ENCODE data around the gene SERP1. TPM values are rescaled to one million over a fixed set of nuclear protein-coding genes. Genes with fewer than 3 reads are reported as not detected.

The SERP1 gene
- total RNA-seq, 2 experiments from 2014 or later, result 97.4 to 182 TPM

- no TSS peak for BruUV-seq (replicated peaks)
- H3K9me2 ChIP-seq (ENCODE audit: insufficient read depth, low read length), result no peaks in the 10 kb centered on the region
- TF ChIP-seq CTCF (conservative IDR thresholded peaks at IDR 0.05; ENCODE audit: low read length), result no peak
- TF ChIP-seq EZH2phosphoT487 (IDR thresholded peaks at IDR 0.05; ENCODE audit: borderline replicate concordance, low read depth, low read length), result no peak
- intact Hi-C loops (cut with micrococcal nuclease; ENCODE audit: unreplicated experiment), result no loop called here
- H3K79me2 ChIP-seq (ENCODE audit: insufficient read depth, low read depth, low read length), result peaks cover 48% of the 10 kb centered on the region
- H3K27ac ChIP-seq (ENCODE audit: low read depth, low read length, poor library complexity, severe bottlenecking), result no peak overlapping the region
- no peak overlapping the region for H3K4me2 ChIP-seq (ENCODE audit: low read length)
- H2AFZ ChIP-seq (ENCODE audit: low read length), result no peak overlapping the region
- no peak for DNase-seq (ENCODE audit: low spot score)
- peaks cover 41% of the 10 kb centered on the region for H3K36me3 ChIP-seq (ENCODE audit: insufficient read depth, low read length)
- H3K4me3 ChIP-seq (ENCODE audit: low read depth, low read length, poor library complexity, severe bottlenecking), result no peak overlapping the region
- peaks cover 24% of the 10 kb centered on the region for H3K4me1 ChIP-seq (ENCODE audit: insufficient read depth, low read length, poor library complexity, severe bottlenecking)
- H3K9me3 ChIP-seq (ENCODE audit: low read length), result no peaks in the 10 kb centered on the region
- H4K20me1 ChIP-seq (ENCODE audit: insufficient read depth, low read length), result peaks cover 36% of the 10 kb centered on the region
- ChIA-PET CTCF (ENCODE audit: unreplicated experiment) (no interaction called here), POLR2A (interaction anchor here (0.6 to 1.0 kb wide), 4 partner anchors 27 to 622 kb away, joined by 3 to 5 read pairs (median 3); no protein-coding TSS in a partner anchor)
Observed at GRCh38 chr3:150540991-150541390, 5.3 kb downstream of the SERP1 start.

GRCh38 chr3:150540297-150540696 lies 6.0 kb downstream of the SERP1 start:
- no peaks in the 10 kb centered on the region for H3K9me2 ChIP-seq (ENCODE audit: insufficient read depth, low read length)
- H3K4me3 ChIP-seq (ENCODE audit: low read depth, low read length, poor library complexity, severe bottlenecking), result no peak overlapping the region
- H2AFZ ChIP-seq (ENCODE audit: low read length), result no peak overlapping the region
- BruUV-seq (replicated peaks), result no TSS peak
- H3K36me3 ChIP-seq (ENCODE audit: insufficient read depth, low read length), result peaks cover 41% of the 10 kb centered on the region
- peaks cover 24% of the 10 kb centered on the region for H3K4me1 ChIP-seq (ENCODE audit: insufficient read depth, low read length, poor library complexity, severe bottlenecking)
- no peak for DNase-seq (ENCODE audit: low spot score)
- intact Hi-C loops (cut with micrococcal nuclease; ENCODE audit: unreplicated experiment), result no loop called here
- ChIA-PET CTCF (ENCODE audit: unreplicated experiment) (no interaction called here), POLR2A (interaction anchor here (0.7 to 1.0 kb wide), 2 partner anchors 28 to 221 kb away, joined by 3 read pairs; no protein-coding TSS in a partner anchor)
- H3K27ac ChIP-seq (ENCODE audit: low read depth, low read length, poor library complexity, severe bottlenecking), result no peak overlapping the region
- peaks cover 41% of the 10 kb centered on the region for H3K79me2 ChIP-seq (ENCODE audit: insufficient read depth, low read depth, low read length)
- peaks cover 33% of the 10 kb centered on the region for H4K20me1 ChIP-seq (ENCODE audit: insufficient read depth, low read length)
- no peak for TF ChIP-seq CTCF (conservative IDR thresholded peaks at IDR 0.05; ENCODE audit: low read length)
- TF ChIP-seq EZH2phosphoT487 (IDR thresholded peaks at IDR 0.05; ENCODE audit: borderline replicate concordance, low read depth, low read length), result no peak
- no peaks in the 10 kb centered on the region for H3K9me3 ChIP-seq (ENCODE audit: low read length)
- H3K4me2 ChIP-seq (ENCODE audit: low read length), result no peak overlapping the region

GRCh38 chr3:150538324-150539208 lies 7.7 kb downstream of the SERP1 start:
- peaks cover 11% of the 10 kb centered on the region for H3K4me1 ChIP-seq (ENCODE audit: insufficient read depth, low read length, poor library complexity, severe bottlenecking)
- no peak overlapping the region for H2AFZ ChIP-seq (ENCODE audit: low read length)
- no peak overlapping the region for H3K4me3 ChIP-seq (ENCODE audit: low read depth, low read length, poor library complexity, severe bottlenecking)
- H3K79me2 ChIP-seq (ENCODE audit: insufficient read depth, low read depth, low read length), result peaks cover 24% of the 10 kb centered on the region
- H3K27ac ChIP-seq (ENCODE audit: low read depth, low read length, poor library complexity, severe bottlenecking), result no peak overlapping the region
- H3K9me2 ChIP-seq (ENCODE audit: insufficient read depth, low read length), result no peaks in the 10 kb centered on the region
- H3K4me2 ChIP-seq (ENCODE audit: low read length), result no peak overlapping the region
- intact Hi-C loops (cut with micrococcal nuclease; ENCODE audit: unreplicated experiment), result loop anchor here (10.0 kb wide), 1 partner anchor 606 kb away; no protein-coding TSS in a partner anchor
- BruUV-seq (replicated peaks), result no TSS peak
- peaks cover 16% of the 10 kb centered on the region; the same call in 1 of the 2 replicates for H4K20me1 ChIP-seq (ENCODE audit: insufficient read depth, low read length)
- no peak for DNase-seq (ENCODE audit: low spot score)
- no peaks in the 10 kb centered on the region for H3K9me3 ChIP-seq (ENCODE audit: low read length)
- ChIA-PET CTCF (ENCODE audit: unreplicated experiment) (no interaction called here), POLR2A (interaction anchor here (0.6 to 1.5 kb wide), 4 partner anchors 9 to 885 kb away, joined by 3 to 4 read pairs (median 3); no protein-coding TSS in a partner anchor)
- peaks cover 27% of the 10 kb centered on the region for H3K36me3 ChIP-seq (ENCODE audit: insufficient read depth, low read length)
- no peak for TF ChIP-seq CTCF (conservative IDR thresholded peaks at IDR 0.05; ENCODE audit: low read length)
- TF ChIP-seq EZH2phosphoT487 (IDR thresholded peaks at IDR 0.05; ENCODE audit: borderline replicate concordance, low read depth, low read length), result no peak
